Dermis lymphatic vessel endothelial cell (primary cell): Measurements from ENCODE around the gene SLC12A8. TPM values are rescaled to one million over a fixed set of nuclear protein-coding genes. Genes with fewer than 3 reads are reported as not detected.

Source experiments
- total RNA-seq: library from RNA; depleted of rRNA; stranded (reverse); fragments of >200 nt; gene quantifications from 2 replicates; pipeline ENCODE4 v1.2.1, GENCODE V29; 2014

SLC12A8 gene
- total RNA-seq, result 0.11 and 0.17 TPM in 2 replicates

DNA sequence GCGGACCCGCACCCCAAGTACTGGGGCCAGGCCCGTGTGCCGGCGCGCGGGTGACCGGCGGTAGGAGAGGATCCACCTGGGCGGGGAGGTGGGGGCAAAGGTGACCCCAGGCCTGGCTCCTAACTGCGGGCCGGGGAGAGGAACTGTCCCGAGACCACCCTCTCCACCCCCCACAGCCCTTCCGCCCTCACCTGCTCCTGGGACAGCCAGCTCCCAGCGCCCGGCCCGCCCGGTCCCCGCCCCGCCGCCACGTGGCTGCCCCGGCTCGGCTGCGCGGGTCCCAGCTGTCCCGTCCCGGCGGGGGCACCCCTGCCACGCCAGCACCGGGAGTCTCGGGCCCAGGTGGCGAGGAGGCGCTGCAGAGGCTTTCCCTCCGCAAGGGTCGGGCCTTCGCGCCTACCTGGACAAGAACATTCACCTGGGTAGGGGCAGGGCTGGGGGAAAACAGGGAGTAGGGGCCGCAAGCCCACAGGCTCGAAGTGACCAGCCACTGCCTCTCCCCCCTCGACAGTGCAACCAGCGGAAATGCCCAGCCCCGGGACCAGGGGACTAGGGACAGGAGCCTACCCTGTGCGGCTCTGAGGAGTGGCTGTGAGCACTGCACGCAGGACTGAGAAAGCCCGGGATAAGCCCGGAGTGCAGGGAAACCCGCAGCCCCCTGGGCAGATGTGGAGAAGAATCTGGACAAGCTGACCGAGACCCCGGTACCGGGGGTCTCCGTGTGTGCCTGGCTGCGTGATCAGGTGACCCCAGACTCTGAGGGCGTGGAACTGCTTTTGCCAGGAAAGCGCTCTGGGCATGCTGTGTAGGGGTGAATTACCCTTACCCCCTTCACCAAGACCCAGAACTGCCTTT, at the start of gene SLC12A8:
Gene SLC12A8, minus strand, starts transcription at position 240 of the 855 bp plus-strand sequence. CDS start 1,399 bp downstream, outside the sequence.

DNA sequence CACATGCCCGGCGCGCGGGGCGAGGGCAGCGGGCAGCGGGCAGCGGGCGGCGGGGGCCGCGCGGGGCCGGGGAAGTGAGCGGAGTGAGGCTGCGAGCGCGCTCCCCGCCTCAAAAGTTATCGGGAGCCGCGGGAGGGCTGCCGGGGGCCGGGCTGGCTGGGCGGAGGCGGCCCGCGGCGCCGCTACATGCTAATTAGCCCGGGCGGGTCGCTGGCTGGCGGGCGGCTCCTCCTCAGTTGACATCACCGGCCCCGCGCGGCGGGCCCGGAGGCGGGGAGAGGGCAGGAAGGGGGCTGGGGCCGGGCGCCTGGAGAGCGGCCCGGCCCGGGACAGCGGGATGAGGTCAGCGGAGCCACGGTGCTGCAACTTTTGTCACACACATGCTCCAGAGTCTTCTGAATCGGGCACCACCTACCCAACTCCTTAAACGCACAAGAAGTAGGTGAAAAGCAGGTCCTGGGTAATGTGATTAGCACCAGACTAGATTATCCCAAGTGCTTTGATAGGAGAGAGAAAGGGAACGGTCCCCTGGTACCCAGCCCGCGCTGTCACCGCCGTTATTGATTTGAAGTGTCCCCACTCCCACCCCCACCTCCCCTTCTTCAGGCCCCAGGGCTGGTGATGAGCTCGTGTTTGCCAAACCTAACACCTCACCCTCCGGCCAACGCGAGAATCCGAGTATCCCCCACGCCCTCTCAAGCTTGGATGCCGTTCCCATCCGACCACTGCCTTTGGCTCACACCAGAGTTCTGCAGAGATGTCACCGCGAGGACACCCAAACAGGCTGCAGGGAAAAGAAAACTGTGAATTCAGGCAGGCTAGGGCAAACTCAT, 156.4 kb downstream of the SLC12A8 start, which contains the start of gene HEG1:
Gene HEG1, minus strand, starts transcription at position 85 of the 833 bp plus-strand sequence. CDS start 107 bp downstream, outside the sequence.

Other genes with a start within 250 kb of the SLC12A8 start
- gene HEG1, start 156.8 kb downstream of the SLC12A8 start, total RNA-seq, result 18.0 and 20.5 TPM in 2 replicates
- gene ZNF148, start 162.6 kb upstream of the SLC12A8 start, total RNA-seq, result 25.0 and 25.6 TPM in 2 replicates